ENCODE measurements around the gene MTUS2. TPM values are rescaled to one million over a fixed set of nuclear protein-coding genes. Genes with fewer than 3 reads are reported as not detected.

Gene MTUS2
- total and polyA plus RNA-seq, 2 of the 8 experiments (the other 6 are each of a cell fraction or from before 2014, with no cell fraction given), result 0.18 to 0.80 TPM

- H2BK12ac ChIP-seq (ENCODE audit: low read depth, low read length), result no peak overlapping the region
- no peak overlapping the region for H2BK120ac ChIP-seq (replicated peaks; ENCODE audit: low read depth, low read length)
- peaks cover 20 to 28% of the 10 kb centered on the region in 2 experiments for H4K20me1 ChIP-seq (replicated peaks in 1 of 2; ENCODE audit: control insufficient read depth in 1 of 2, insufficient read depth in 2 of 2, low read length in 2 of 2)
- H3K9me3 ChIP-seq (ENCODE audit: insufficient read depth in 2 of 2, low read depth in 1 of 2, low read length in 1 of 2), result no peaks in the 10 kb centered on the region
- no peak overlapping the region for H3K23ac ChIP-seq (ENCODE audit: insufficient read length)
- no peak overlapping the region for H2AFZ ChIP-seq (ENCODE audit: low read length)
- H4K5ac ChIP-seq (ENCODE audit: insufficient read length, low read depth, low read length), result no peak overlapping the region
- no peak overlapping the region for H3K18ac ChIP-seq (ENCODE audit: extremely low read depth, low read length)
- ChIA-PET POLR2A (ENCODE audit: partially characterized antibody) (interaction anchor here (0.9 to 1.8 kb wide), 3 partner anchors 13 to 55 kb away, joined by 3 to 5 read pairs (median 3); partner anchors contain the start of gene SLC7A1), CTCF (ENCODE audit: partially characterized antibody) (interaction anchor here (0.9 to 3.8 kb wide), 2 partner anchors 31 to 167 kb away, joined by 3 to 16 read pairs; no protein-coding TSS in a partner anchor)
- DNase-seq (ENCODE audit: low read depth in 1 of 2, low spot score in 2 of 2) (no peak), FAIRE-seq (no peak)
- no peak overlapping the region for H3K56ac ChIP-seq (replicated peaks; ENCODE audit: insufficient read length, low read depth, low read length)
- peak overlapping the region; percentile 35; the same call in 1 of the 2 replicates for H2BK5ac ChIP-seq (ENCODE audit: low read depth, low read length)
- H3K14ac ChIP-seq (ENCODE audit: insufficient read length), result no peak overlapping the region
- peaks cover 2 to 13% (median 8%) of the 10 kb centered on the region in 4 experiments; a peak in 6 of 7 replicates for H3K4me1 ChIP-seq (replicated peaks in 1 of 4; ENCODE audit: control insufficient read depth in 3 of 4, insufficient read depth in 4 of 4, low read length in 3 of 4)
- H2BK20ac ChIP-seq (ENCODE audit: low read length), result no peak overlapping the region
- peaks cover 29% of the 10 kb centered on the region for H3K79me1 ChIP-seq (ENCODE audit: low read depth, low read length)
- H3K36me3 ChIP-seq (ENCODE audit: control insufficient read depth in 2 of 4, insufficient read depth in 4 of 4, low read length in 3 of 4), result peaks cover 0 to 18% (median 4%) of the 10 kb centered on the region in 4 experiments; a peak in 4 of 8 replicates
- no peak overlapping the region for H4K91ac ChIP-seq (replicated peaks; ENCODE audit: insufficient read length, low read length)
- H3K23me2 ChIP-seq (ENCODE audit: low read depth, low read length), result no peaks in the 10 kb centered on the region
- H3K27me3 ChIP-seq (replicated peaks in 1 of 4; ENCODE audit: control insufficient read depth in 3 of 4, extremely low read depth in 1 of 4, insufficient read depth in 3 of 4, low read length in 3 of 4), result no peaks in the 10 kb centered on the region
- H3K4me2 ChIP-seq (ENCODE audit: insufficient read depth in 1 of 2, low read depth in 2 of 2, low read length in 2 of 2), result peak overlapping the region; percentile 20 to 30; a peak in 1 of 4 replicates
- H3K79me2 ChIP-seq (ENCODE audit: control insufficient read depth in 1 of 2, insufficient read depth in 2 of 2, low read length in 2 of 2), result peaks cover 3 to 93% of the 10 kb centered on the region in 2 experiments
- WGBS, 2 experiments (ENCODE audit: extremely low coverage in 1 of 2, insufficient coverage in 1 of 2, insufficient read length in 1 of 2, insufficient replicate concordance in 2 of 2, low coverage in 1 of 2, low lambda C conversion rate in 2 of 2, missing lambda C conversion rate in 1 of 2), result 61% methylated on average over 5 of the region's 5 CpGs; no CpG with 5 or more reads in 1 of the 2 experiments
- H3K4me3 ChIP-seq (ENCODE audit: extremely low read depth in 1 of 4, insufficient read depth in 2 of 4, low read depth in 3 of 4, low read length in 4 of 4), result no peak overlapping the region
- H3K9ac ChIP-seq (replicated peaks in 1 of 4; ENCODE audit: extremely low read depth in 1 of 4, low read depth in 3 of 4, low read length in 3 of 4), result no peak overlapping the region
- no peak overlapping the region for H4K8ac ChIP-seq (ENCODE audit: extremely low read depth, insufficient read depth, low read length)
- H3K27ac ChIP-seq (ENCODE audit: low read depth, low read length), result no peak overlapping the region
- H2AK5ac ChIP-seq (ENCODE audit: low read depth, low read length), result no peak overlapping the region
- no peak overlapping the region for H3K4ac ChIP-seq (replicated peaks; ENCODE audit: insufficient read length, low read depth, low read length)
- H2BK15ac ChIP-seq (ENCODE audit: low read length), result no peak overlapping the region
- TF ChIP-seq TEAD4 (IDR thresholded peaks at IDR 0.05; ENCODE audit: low read depth, low read length), result 0 out of 2 replicates have a peak, but pooled peaks have one; percentile 26
Measured at GRCh38 chr13:29540334-29540733, 720.2 kb downstream of the MTUS2 start.
